GM10248 (cell line): ENCODE measurements around the gene GRID1.

Experiments
- CTCF ChIA-PET: fragments of 300-600 bp; sonication (Branson Sonifier 250); formaldehyde crosslinking; extraction: SDS; loops from one replicate; lab custom pipeline; 2021; ENCODE audit warnings: antibody characterized with exemption; lab: Yijun Ruan, JAX
- POLR2A ChIA-PET: fragments of 350-650 bp; sonication (Branson Sonifier 250); formaldehyde crosslinking; extraction: SDS; loops from one replicate; lab custom pipeline; 2020; ENCODE audit warnings: antibody characterized with exemption; lab: Yijun Ruan, JAX
- DNase-seq: peaks from one replicate; pipeline ENCODE4 v3.0.0; 2012; ENCODE audit errors: extremely low spot score
- CTCF ChIP-seq: IDR thresholded peaks from 2 replicates; pipeline ENCODE4 v1.5.1; 2012; ENCODE audit warnings: mild to moderate bottlenecking, low read depth; ENCODE audit errors: extremely low read depth, missing control alignments, control extremely low read depth

The GRID1 gene

GRCh38 chr10:85927952-85928665, 438.5 kb downstream of the GRID1 start:
- CTCF ChIA-PET, result no interaction called here
- POLR2A ChIA-PET, result no interaction called here
- no peak for TF ChIP-seq CTCF
- DNase-seq, result no peak

- TF ChIP-seq CTCF, result no peak
- POLR2A ChIA-PET, result no interaction called here
- CTCF ChIA-PET, result interaction anchor here (1.6 kb wide), 1 partner anchor 9 kb away, joined by 3 read pairs; no protein-coding TSS in a partner anchor
- DNase-seq, result no peak
These were observed 439.6 kb downstream of the GRID1 start for GRCh38 chr10:85926986-85927385.

DNA sequence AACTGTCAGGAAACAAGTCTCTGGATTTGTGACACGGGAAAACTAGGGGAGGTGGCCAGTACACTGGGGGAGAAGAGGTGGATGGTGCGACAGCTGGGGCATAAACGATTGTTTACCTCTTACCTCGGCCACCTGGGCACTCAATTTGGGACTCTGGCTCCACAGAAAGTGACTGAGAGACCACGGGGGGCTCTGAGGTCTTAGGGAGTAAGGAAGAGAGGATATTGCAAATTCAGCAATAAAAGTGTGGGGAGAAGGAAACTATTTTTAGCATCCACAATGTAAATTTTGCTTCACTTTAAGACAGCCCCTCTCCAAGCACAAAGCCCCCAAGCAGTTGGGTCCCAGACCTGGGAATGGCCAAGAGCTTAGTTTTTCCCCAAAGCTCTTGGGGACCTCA, 440.5 kb downstream of the GRID1 start:
- no peak for TF ChIP-seq CTCF
- no peak for DNase-seq
- ChIA-PET POLR2A (no interaction called here), CTCF (interaction anchor here (1.5 to 1.7 kb wide), 3 partner anchors 9 to 25 kb away, joined by 3 to 5 read pairs (median 5); no protein-coding TSS in a partner anchor)

DNA sequence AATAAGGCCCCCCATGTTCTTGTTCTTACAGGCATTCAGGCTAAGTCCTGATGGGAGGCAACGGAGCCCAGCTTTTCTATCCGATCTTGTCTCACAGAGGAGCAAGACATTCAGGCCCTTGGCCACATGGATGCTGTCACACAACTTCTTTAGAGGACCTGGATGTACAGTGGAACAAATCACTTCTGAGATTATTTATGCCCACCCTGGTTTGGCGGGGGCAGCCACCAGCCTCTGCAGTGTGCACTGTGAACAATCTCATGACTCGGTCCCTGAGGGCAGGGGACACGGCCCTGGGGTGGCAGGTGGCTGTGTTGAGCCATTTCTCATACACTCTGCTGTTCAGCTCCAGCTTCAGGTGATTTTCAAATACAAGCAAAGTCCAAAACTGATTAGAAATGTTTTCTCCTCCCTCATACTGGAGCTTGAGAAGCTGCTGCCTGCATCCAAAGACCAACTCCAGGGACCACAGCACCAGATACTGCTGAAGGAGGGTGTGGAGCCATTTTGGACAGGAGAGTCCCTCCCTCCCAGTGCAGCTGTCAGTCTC, 441.3 kb downstream of the GRID1 start:
- no peak for DNase-seq
- TF ChIP-seq CTCF, result no peak
- POLR2A ChIA-PET, result no interaction called here
- CTCF ChIA-PET, result interaction anchor here (1.1 to 1.7 kb wide), 4 partner anchors 9 to 25 kb away, joined by 3 to 5 read pairs (median 4); no protein-coding TSS in a partner anchor

GRCh38 chr10:85924382-85925102, 442.1 kb downstream of the GRID1 start:
- TF ChIP-seq CTCF, result no peak
- ChIA-PET POLR2A (no interaction called here), CTCF (interaction anchor here (1.1 to 1.7 kb wide), 3 partner anchors 8 to 24 kb away, joined by 3 to 5 read pairs (median 5); no protein-coding TSS in a partner anchor)
- DNase-seq, result no peak

DNA sequence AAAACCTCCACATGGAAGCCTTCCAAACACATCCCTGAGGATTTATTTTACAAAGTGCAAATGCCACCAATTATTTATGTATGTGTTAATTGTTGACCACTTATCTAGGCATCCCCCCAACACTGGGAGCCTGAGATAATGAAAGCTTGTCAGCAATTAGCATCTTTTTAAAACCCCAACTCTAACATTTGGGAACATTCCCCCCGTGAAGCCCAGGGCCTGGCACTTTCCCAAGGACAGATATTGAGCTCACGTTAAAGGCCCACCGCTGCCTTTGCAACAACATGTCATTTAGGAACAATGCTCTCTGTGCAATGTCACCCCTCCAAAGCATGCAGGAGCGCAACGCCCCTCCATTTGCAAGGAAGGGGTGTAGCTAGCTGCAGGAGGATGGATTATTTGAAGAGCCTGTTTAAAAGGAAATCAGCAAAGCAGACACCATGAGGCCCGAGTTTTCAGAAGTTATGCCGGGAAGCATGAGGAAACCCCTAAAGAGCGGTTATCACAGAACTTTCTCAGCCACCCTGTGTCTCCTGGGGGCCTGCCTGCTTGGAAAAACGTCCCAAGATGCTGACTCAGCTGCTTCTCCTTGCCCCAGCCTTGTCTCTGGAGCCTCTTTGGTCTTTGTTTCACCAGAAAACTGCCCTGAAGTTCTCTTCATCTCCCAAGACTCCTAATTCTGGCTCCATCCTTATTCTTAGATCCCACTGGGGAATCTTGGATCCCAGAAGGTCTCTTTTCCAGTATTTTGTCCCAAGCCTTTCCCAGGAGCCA, 444.1 kb downstream of the GRID1 start:
- DNase-seq, result no peak
- ChIA-PET CTCF (interaction anchor here (1.1 kb wide), 1 partner anchor 11 kb away, joined by 4 read pairs; no protein-coding TSS in a partner anchor), POLR2A (no interaction called here)
- no peak for TF ChIP-seq CTCF
